HG03558 (cell line): Measurements from ENCODE around the gene NAIF1.
"Not testable (repeated sequence)": the region's sequence is repeated elsewhere in the genome, so short reads cannot be mapped to it uniquely, and the experiment has no call there.

ENCODE experiments used
- ATAC-seq: cut with Tn5 transposase; IDR thresholded peaks from one replicate; pipeline ENCODE4 v1.9.1; 2021; ENCODE audit warnings: moderate number of reproducible peaks; ENCODE audit not compliant: unreplicated experiment; ENCODE audit errors: extremely low read depth

Gene NAIF1

GRCh38 chr9:128062846-128063831 is 4.0 kb downstream of the NAIF1 start:
- ATAC-seq, result no peak

GRCh38 chr9:128062279-128062678 is 4.8 kb downstream of the NAIF1 start:
- ATAC-seq, result no peak

GRCh38 chr9:128061275-128061960 is 5.7 kb downstream of the NAIF1 start:
- ATAC-seq, result no peak

DNA sequence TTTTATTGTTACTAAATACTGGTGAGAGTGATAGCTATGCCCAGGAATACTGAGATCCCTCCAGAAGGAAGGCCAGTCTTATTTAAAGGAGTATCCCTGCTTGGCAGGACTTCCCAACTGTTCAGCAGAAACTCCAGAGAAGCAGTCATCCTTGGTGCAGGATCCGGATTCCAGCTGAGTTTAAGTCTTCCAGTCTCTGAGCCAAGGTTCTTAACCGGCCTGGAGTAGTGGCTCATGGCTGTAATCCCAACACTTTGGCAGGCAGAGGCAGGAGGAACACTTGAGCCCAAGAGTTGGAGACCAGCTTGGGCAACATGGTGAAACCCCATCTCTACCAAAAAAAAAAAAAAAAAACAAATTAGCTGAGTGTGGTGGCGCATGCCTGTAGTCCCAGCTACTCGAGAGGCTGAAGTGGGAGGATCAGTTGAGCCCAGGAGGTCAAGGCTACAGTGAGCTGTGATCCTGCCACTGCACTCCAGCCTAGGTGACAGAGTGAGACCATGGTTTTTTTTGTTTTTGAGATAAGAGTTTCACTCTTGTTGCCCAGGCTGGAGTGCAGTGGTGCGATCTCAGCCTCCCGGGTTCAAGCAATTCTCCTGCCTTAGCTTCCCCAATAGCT is 7.6 kb downstream of the NAIF1 start:
- ATAC-seq, result no peak

DNA sequence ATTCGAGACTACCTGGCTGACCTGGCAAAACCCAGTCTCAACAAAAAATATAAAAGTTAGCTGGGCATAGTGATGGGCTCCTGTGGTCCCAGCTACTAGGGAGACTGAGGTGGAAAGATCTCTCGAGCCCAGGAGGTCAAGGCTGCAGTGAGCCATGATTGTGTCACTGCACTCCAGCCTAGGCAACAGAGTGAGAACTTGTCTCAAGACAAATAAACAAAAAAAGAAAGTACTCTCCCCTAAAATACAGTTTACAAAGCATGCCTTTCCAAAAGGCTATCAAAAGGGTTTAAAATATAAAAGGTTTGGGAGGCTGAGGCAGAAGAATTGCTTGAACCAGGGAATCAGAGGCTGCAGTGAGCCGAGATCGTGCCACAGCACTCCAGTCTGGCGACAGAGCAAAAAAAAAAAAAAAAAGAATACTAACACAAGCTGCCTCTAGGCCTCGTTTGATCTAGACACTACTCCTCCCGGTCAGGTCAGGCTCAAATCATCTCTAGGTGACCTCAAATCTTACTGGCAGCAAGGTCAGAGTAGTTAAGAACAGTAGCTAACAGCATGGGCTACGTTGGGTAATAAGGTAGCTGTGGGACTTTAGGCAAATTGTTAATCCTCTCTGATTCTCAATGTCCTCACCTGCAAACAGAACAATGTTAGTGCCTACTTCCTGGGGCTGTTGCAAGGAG is 9.3 kb downstream of the NAIF1 start:
- no peak for ATAC-seq

GRCh38 chr9:128056887-128057723 is 10.0 kb downstream of the NAIF1 start:
- no peak for ATAC-seq

DNA sequence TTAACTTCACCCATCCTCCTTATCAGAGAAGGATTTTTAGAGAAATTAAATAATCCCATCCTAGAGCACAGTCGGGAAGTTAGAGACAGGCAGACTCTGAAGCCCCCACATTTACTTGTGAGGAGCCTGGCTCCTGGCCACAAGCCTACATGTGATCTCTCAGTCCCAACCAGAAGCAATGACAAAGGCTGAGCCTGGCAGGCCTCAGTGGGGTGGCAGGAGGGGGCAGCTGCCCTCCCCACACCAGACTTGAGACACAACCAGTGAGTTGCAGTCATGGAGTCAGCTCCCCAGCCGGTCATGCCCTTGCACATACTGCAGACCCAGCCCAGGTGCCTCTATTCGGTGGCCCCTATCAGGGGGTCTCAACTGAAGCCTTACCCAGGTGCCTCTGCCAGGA is 11.0 kb downstream of the NAIF1 start:
- ATAC-seq, result no peak

DNA sequence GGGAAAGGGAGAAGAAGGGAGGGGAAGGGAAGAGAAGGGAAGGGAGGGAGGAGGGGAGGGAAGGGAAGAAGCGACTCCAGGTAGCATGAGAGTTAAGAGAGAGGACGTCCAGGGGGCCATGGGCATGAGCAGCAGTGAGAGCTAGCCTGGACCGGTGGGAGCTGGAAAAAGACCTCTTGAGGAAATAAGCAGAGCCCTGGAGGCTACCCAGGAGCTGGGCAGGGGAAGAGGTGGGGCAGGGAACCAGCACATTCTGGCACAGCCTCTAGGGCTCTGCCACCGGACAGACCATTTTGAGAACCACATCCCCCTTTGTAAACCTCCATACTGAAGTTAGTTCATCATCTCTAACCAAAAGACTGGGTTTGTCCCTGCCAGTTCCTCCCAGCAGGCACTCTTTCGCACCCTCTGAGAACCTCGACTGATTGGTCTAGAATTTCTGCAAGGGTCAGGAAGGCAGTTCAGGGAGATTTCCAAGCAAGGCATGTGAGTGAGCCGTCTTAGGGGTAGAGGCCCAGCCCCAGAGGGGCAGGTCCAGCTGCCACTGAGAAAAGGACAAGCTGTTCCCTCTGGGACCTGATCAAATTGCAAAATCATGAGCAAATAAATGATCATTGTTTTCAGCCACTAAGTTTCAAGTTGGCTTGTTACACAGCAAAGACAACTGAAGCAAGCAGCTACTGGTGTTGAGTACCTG is 11.6 kb downstream of the NAIF1 start:
- ATAC-seq, result no peak

- no peak for ATAC-seq
These were observed 13.0 kb downstream of the NAIF1 start for GRCh38 chr9:128054087-128054486.

GRCh38 chr9:128053560-128053959 is 13.6 kb downstream of the NAIF1 start:
- no peak for ATAC-seq

DNA sequence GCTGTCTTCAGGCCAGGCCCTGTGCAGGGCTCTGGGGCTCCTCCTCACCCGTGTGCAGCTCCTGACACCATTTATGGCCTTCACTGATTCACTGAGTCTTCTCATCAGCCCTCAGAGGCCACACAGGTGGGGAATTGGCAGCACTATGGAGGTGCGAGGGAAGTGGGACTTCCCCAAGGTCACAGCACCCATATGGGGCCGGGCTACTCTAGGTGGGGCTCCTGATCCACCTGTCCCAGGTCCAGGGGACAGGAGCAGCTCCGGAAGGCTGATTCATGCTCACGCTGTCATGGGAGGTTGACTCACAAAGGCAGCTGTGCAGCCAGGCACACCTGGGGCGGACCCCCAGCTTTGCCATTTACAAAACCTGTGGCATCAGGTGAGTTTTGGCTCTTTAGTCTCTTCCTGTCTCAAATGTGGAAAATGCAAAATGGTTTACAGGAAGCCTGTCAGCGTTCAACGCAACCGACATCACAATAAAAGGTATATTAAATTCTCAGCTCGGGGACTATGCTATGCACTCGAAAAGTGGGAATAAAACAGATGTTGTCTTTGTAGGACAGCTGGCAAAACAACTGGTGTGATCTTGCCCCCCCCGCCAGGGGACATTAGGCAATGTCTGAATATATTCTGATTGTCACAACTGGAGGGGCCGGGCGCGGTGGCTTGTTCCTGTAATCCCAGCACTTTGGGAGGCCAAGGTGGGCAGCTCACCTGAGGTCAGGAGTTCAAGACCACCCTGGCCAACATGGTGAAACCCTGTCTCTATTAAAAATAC is 15.0 kb downstream of the NAIF1 start:
- no peak for ATAC-seq

DNA sequence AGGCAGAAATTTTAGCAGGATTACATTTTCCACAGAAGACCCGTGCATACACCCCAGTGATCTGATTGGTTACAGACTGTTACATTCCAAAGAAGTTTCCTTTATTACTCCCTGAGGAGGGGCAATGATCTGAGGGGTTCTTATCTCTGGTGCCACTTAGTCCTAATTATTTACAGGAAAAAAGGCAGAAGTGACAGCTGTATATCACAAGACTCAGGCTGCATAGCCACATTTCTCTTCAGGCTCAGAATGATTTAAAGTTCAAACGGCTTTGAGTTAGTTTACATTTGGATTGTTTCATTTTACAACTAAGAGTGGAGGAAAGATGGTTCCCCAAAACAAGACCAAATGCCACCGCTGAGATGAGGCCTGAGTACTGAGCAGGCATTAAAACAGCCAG is 17.3 kb downstream of the NAIF1 start:
- no peak for ATAC-seq

DNA sequence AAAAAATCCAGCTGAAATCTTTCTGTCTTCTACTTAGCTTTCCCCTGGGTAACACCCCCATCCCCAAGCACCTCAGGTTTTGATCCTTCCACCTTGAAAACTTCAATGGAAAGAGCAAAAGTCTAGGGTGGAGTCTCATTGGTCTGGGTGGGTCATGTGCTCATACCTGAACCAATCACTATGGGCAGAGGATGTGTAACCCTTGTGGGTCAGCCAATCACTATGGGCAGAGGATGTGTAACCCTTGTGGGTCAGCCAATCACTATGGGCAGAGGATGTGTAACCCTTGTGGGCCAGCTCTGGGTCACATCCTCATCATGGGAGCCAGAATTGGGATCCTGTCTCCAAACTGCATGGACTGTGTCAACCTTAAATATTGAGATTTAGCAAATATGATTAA is 18.5 kb downstream of the NAIF1 start:
- ATAC-seq, result no peak

- ATAC-seq, result no peak
These were observed 19.9 kb downstream of the NAIF1 start for GRCh38 chr9:128047231-128047630.

DNA sequence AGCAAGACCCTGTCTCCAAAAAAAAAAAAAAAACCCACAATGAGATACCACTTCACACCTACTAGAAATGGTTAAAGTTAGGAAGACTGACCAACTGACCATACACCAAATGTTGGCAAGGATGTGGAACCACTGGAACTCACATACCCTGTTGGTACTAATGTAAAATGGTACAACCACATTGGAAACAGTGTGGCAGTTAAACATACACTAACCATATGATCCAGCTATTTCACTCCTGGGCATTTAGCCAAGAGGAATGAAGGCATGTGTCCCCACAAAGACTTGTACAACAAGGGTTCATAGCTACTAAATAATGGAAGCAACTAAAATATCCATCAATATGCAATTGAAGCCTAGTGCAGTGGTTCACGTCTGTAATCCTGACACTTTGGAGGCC is 21.3 kb downstream of the NAIF1 start:
- no peak for ATAC-seq

GRCh38 chr9:128045409-128045808 is 21.7 kb downstream of the NAIF1 start:
- ATAC-seq, result not testable (repeated sequence)

DNA sequence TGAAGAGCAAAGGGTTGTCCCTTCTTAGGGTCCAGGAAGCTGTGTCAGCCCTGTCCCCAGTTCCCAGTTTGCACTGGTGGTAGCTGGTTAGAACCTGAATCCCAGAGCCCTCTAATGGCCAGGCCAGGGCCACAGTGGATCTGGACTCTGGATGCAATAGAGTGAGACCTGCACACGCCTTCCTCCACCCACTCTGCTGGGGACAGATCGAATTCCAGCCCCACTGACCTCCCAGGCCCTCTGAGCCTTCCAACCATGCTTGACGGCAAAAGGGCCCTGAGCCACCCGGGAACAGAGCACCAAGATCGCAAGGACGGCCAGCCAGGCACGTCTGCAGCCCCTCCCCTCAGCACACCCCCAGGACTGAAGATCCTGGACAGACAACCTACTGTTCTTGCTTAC is 23.7 kb downstream of the NAIF1 start:
- no peak for ATAC-seq

DNA sequence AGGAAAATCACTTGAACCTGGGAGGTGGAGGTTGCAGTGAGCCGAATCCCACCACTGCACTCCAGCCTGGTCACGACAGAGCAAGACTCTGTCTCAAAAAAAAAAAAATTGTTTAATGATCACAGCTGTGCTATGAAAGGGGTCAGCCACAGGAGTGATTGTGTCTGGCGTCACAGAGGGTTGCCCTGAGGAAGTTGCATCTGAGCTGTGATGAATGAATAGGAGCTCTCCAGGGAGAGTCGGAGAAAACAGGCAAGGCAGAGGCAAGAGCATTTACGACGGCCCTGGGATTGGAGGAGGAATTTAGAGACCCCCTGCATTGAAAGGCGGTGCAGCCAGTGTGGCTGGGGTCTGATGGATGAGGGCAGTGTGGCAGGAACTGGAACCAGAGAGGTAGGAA is 25.1 kb downstream of the NAIF1 start:
- ATAC-seq, result no peak
